ENCODE measurements around the gene IL1R2. TPM values are rescaled to one million over a fixed set of nuclear protein-coding genes. Genes with fewer than 3 reads are reported as not detected.

IL1R2 gene
- total RNA-seq, 4 donors from 2014 or later = 2.1 to 13.1 (median 5.8) TPM

GRCh38 chr2:102074152-102074783, 82.5 kb downstream of the IL1R2 start:
- TF ChIP-seq POLR2A (IDR thresholded peaks at IDR 0.05) = no peak
- in situ Hi-C loops (cut with MboI; ENCODE audit: low sequenced_read_pairs in 4 of 4) = no loop called here
- intact Hi-C loops (cut with DNase I; ENCODE audit: low total_unique reads) = no loop called here

GRCh38 chr2:102075479-102075878, 83.7 kb downstream of the IL1R2 start:
- no peak for ATAC-seq
- Histone ChIP-seq H3K27me3 (no peaks in the 10 kb centered on the region), H3K4me3 (no peak overlapping the region), H3K4me1 (peaks cover 12 to 30% of the 10 kb centered on the region in 2 donors), H3K27ac (no peak overlapping the region), H3K36me3 (no peaks in the 10 kb centered on the region), H3K9me3 (no peaks in the 10 kb centered on the region)
- DNase-seq = no peak
- TF ChIP-seq, protein P1, sequence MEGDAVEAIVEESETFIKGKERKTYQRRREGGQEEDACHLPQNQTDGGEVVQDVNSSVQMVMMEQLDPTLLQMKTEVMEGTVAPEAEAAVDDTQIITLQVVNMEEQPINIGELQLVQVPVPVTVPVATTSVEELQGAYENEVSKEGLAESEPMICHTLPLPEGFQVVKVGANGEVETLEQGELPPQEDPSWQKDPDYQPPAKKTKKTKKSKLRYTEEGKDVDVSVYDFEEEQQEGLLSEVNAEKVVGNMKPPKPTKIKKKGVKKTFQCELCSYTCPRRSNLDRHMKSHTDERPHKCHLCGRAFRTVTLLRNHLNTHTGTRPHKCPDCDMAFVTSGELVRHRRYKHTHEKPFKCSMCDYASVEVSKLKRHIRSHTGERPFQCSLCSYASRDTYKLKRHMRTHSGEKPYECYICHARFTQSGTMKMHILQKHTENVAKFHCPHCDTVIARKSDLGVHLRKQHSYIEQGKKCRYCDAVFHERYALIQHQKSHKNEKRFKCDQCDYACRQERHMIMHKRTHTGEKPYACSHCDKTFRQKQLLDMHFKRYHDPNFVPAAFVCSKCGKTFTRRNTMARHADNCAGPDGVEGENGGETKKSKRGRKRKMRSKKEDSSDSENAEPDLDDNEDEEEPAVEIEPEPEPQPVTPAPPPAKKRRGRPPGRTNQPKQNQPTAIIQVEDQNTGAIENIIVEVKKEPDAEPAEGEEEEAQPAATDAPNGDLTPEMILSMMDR (IDR thresholded peaks at IDR 0.05 in 4 of 5, conservative IDR thresholded peaks at IDR 0.05 in 1 of 5) = no peak
- TF ChIP-seq POLR2A (IDR thresholded peaks at IDR 0.05) = no peak
- in situ Hi-C loops (cut with MboI; ENCODE audit: low sequenced_read_pairs in 4 of 4) (no loop called here), intact Hi-C loops (cut with DNase I; ENCODE audit: low total_unique reads) (no loop called here)

More at GRCh38 chr2:102074152-102074783, 82.5 kb downstream of the IL1R2 start:
- no peak for ATAC-seq
- no peak for DNase-seq
- no peak overlapping the region for H3K27ac ChIP-seq
- no peaks in the 10 kb centered on the region for H3K36me3 ChIP-seq
- H3K4me1 ChIP-seq = peaks cover 20 to 34% of the 10 kb centered on the region in 2 donors
- no peak overlapping the region for H3K4me3 ChIP-seq
- no peaks in the 10 kb centered on the region for H3K27me3 ChIP-seq
- no peaks in the 10 kb centered on the region for H3K9me3 ChIP-seq

- no peak for TF ChIP-seq POLR2A (IDR thresholded peaks at IDR 0.05)
- TF ChIP-seq, protein P1 (IDR thresholded peaks at IDR 0.05 in 4 of 5, conservative IDR thresholded peaks at IDR 0.05 in 1 of 5) = no peak
- Histone ChIP-seq H3K9me3 (no peaks in the 10 kb centered on the region), H3K27me3 (no peaks in the 10 kb centered on the region), H3K4me1 (peaks cover 6 to 20% of the 10 kb centered on the region in 2 donors), H3K27ac (no peak overlapping the region), H3K36me3 (no peaks in the 10 kb centered on the region), H3K4me3 (no peak overlapping the region)
- intact Hi-C loops (cut with DNase I; ENCODE audit: low total_unique reads) (no loop called here), in situ Hi-C loops (cut with MboI; ENCODE audit: low sequenced_read_pairs in 4 of 4) (no loop called here)
- DNase-seq (no peak), ATAC-seq (no peak)
Observed at GRCh38 chr2:102076512-102076911, 84.8 kb downstream of the IL1R2 start.

Other genes starting within 250 kb of the IL1R2 start
- gene IL1R1, start 150.8 kb downstream of the IL1R2 start, total RNA-seq = 10 to 100 TPM; 17.6 to 23.3 (median 19.3) TPM
- under 1 TPM in 2 of 4 donors, not detected in 2; 0.35 to 0.49 TPM for gene IL1RL2, start 195.1 kb downstream of the IL1R2 start, total RNA-seq

Data from gastrocnemius medialis (tissue), 4 donors.